Ammon's horn (tissue), 1 donor: ENCODE results near the gene AGAP4.
A peak's percentile ranks its signal among the peaks of the same experiment; 100 is the strongest.
"Not testable (repeated sequence)": the region's sequence is repeated elsewhere in the genome, so short reads cannot be mapped to it uniquely, and the experiment has no call there.

Experiments used
- DNase-seq: peaks from one replicate; pipeline ENCODE4 v3.0.0-alpha.2; 2016; ENCODE audit warnings: low spot score

Gene AGAP4

GRCh38 chr10:45790694-45791426 is 56.4 kb downstream of the AGAP4 start:
- peak; percentile 63 for DNase-seq

DNA sequence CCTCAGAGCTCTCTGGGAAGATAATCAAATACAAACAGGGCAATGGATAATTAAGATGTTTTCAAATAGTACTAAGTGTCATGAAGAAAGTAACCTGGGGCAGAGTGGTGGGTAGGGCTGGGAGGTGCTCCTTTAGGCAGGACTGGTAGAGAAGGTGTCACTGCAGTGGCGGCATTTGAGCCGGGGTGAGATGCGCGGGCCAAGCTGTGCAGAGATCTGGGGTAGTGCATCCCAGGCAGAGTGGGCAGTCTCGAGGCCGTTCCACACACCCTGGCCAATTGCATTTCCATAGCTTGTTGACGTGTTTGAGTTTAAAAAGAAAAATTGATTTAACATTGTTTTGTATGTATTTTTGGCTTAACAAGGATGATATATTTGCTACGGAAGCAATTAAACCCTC is 57.3 kb downstream of the AGAP4 start:
- not testable (repeated sequence) for DNase-seq

GRCh38 chr10:45787212-45787741 is 60.0 kb downstream of the AGAP4 start:
- not testable (repeated sequence) for DNase-seq

DNA sequence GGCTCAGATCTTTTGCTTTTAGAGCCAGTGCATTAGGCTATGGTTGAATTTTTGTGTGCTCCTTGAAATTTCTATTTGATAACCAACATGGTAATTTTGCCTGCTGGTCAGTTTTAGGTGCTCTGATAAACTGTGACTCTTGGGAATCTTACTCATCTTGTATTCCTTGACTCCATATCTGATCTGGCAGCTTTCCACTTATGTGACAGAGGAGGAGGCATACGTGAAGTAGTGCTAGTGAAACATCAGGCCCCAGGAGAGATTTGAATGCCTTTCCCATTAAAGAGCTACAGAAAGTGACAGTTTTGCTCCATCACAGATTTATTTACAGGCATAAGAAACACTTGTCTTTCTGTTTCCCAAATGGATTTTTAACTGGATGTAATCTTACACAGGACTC is 61.1 kb downstream of the AGAP4 start:
- not testable (repeated sequence) for DNase-seq
